ENCODE results near the gene RSRP1.
"Not testable (repeated sequence)": the region's sequence is repeated elsewhere in the genome, so short reads cannot be mapped to it uniquely, and the experiment has no call there.

The RSRP1 gene, protein sequence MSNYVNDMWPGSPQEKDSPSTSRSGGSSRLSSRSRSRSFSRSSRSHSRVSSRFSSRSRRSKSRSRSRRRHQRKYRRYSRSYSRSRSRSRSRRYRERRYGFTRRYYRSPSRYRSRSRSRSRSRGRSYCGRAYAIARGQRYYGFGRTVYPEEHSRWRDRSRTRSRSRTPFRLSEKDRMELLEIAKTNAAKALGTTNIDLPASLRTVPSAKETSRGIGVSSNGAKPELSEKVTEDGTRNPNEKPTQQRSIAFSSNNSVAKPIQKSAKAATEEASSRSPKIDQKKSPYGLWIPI

DNA sequence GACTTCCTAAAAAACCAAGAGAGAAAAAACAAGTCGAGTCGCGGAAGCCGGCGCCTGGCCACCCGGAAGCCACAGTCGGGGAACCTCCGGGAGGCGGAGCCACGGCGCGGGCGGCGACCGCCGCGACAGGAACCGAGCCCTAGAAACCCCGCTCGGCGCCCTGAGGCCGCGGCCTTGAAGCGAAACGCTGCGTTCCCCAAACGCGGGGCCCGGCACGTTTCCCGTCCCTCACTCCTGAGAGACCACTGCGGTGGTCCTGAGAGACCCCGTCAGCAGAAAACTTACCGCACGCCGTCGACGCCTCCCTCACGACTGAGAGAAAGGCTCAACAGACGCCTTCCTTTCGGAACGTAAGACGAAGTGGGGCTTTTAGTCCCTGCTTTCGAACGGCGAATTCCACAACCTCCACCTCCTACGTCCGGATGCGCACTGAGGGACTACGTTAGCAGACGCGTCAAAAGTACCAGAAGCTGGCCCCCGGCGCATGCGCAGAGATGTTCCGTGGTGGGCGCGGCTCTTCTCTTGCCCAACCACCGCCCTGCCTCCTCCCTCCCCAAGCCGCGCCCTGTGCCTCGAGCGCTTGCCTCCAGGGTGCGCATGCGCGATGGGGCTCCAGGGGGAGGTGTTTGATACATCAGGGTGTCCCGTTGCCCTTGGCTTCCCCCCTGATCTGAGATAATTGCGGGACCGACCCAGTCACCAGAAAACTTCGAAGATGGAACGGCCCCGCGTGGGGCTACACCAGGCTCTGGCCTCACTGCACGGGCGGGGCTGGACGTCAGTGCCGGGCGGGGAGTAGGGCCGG lies at the start of gene RSRP1:
TSS of gene RSRP1 (minus strand) at position 431 of the 805 bp plus-strand sequence. CDS start 491 bp downstream, outside the sequence.
- peak within 1 kb of the TSS; percentile 91 to 100 for H3K27ac Mint-ChIP-seq
- DNase-seq = peak; percentile 99 to 100
- peaks cover 58% of the 10 kb centered on the region for H3K4me1 Mint-ChIP-seq
- H3K4me3 Mint-ChIP-seq = peak within 1 kb of the TSS; percentile 87 to 97
- no peaks in the 10 kb centered on the region for H3K9me3 Mint-ChIP-seq
- peak; percentile 93 for ATAC-seq
- H3K27me3 Mint-ChIP-seq = no peaks in the 10 kb centered on the region

DNA sequence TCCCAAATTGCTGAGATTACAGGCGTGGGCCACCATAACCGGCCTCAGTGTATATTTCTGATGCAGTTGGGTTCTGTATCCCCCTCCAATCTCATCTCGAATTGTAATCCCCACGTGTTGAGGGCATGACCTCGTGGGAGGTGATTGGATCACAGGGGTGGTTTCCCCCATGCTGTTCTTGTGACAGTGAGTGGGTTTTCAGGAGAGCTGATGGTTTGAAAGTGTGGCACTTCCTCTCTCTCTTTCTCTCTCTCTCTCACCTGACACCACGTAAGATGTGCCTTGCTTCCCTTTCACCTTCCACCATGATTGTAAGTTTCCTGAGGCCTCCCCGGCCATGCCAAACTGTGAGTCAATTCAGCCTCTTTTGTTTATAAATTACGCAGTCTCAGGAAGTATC lies 49.2 kb upstream of the RSRP1 start:
- peak overlapping the region in 1 of 2 donors; percentile 27 for H3K27ac Mint-ChIP-seq
- not testable (repeated sequence) for H3K9me3 Mint-ChIP-seq, H3K27me3 Mint-ChIP-seq, ATAC-seq, H3K4me3 Mint-ChIP-seq, DNase-seq, H3K4me1 Mint-ChIP-seq

DNA sequence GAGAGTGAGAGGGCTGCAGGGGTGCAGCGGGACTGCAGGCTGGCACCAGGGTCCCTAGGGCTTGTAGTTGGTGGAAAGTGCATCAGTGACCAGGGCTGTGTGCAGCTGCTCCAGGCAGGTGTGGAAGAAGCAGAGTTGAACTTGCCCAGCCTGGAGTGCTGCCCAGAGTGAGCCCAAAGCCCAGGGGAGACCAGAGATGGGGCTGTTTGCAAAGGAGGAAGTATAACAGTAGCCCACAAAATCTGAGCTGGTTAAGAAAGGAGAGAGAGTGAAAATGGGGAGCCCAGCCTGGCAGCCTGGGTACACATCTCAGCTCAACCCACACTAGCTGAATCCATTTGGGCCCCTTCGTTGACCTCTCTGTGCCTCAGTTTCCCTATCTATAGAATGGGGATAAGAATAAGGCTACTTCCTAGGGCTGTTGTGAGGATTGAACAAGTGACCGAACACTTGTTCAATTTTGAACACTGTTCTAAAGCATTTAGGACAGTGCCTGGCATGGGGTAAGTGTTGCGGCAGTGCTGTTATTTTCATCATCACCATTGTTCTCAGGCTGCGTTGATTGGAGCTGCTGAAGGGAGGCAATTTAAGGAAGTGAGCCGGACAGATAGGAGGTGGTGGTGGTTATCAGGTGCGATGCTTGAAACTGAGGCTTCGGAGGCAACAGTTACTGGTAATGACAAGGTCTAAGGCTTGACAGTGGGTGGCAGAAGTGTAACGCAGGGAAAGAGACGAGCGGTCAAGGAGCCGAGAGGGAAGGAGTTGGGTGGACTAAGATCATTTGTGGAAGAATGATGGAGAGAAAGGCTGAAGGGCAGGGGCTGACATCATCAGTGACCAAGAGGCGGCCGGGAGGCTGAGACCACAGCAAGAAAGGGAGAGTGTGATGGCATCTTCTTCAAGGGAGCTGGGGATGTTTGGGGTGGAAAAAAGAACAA lies 47.9 kb upstream of the RSRP1 start:
- not testable (repeated sequence) for H3K4me3 Mint-ChIP-seq, DNase-seq, H3K27me3 Mint-ChIP-seq, H3K9me3 Mint-ChIP-seq, H3K27ac Mint-ChIP-seq, H3K4me1 Mint-ChIP-seq, ATAC-seq

DNA sequence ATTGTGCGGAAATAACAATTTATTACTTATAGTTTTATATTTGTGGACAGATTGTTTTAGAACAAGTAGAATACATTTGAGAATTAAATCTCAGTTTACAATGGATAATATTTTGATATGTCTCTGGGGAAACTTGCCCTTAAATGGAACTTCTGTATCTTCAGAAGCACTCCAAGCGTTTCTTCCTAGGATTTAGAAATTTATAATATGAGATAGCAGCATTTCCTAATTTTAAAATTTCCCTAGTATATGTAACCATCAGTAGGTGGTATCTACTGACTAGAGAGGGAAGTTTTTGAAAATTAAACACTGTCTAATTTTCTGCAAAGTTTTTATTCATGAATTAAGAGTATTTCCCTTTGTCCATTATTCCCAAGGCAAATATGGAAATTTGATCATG lies 46.2 kb upstream of the RSRP1 start:
- H3K27ac Mint-ChIP-seq = not testable (repeated sequence)

DNA sequence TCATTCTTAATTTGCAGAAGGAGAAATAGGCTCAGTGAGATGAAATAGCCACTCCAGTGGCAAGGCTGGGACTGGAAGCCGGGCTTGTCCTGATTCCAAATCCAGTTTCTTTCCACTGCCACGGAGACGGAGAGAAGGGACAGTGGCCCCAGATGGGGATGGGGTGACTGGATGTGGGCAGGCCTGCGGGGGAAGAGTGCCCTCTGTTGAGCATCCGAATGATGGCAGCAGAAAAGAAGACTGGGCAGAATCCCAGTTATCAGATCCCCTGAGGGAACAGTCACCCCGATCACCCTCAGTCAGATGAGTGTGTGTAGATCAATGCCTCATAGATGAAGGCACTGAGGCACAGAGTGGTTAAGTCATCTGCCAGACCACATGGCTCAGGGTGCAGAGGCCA lies 42.8 kb upstream of the RSRP1 start:
- H3K27me3 Mint-ChIP-seq, H3K4me1 Mint-ChIP-seq, H3K9me3 Mint-ChIP-seq, H3K4me3 Mint-ChIP-seq, H3K27ac Mint-ChIP-seq, DNase-seq: not testable (repeated sequence)
- peak; percentile 78 for ATAC-seq

More for the DNA sequence above, 46.2 kb upstream of the RSRP1 start:
- H3K4me1 Mint-ChIP-seq, ATAC-seq, DNase-seq, H3K9me3 Mint-ChIP-seq, H3K27me3 Mint-ChIP-seq, H3K4me3 Mint-ChIP-seq: not testable (repeated sequence)

DNA sequence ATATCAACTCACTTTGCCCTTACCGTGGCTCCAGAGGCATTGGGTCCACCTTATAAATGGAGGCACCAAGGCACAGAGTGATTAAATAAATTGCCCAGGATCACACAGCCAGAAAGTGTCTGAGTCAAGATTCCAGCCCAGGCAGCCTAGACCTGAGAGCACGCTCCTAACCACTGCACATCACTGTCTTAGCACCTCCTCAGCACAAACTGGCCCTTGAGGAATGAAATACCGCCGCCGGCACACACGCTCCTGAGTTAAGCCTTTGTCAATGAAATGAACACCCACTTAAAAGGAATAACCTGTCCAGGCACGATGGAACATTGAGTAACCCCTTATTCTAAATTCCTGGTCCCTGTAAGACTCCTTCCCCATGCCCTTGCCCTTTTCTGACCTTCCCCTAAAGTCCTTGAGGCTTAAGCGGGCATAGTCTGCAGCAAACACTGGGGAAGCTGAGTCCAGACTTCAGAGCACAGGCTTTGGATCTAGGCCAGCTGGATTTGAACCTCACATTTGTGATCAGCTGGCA lies 41.4 kb upstream of the RSRP1 start:
- H3K27ac Mint-ChIP-seq, ATAC-seq, H3K9me3 Mint-ChIP-seq, H3K27me3 Mint-ChIP-seq, H3K4me1 Mint-ChIP-seq, H3K4me3 Mint-ChIP-seq, DNase-seq: not testable (repeated sequence)

DNA sequence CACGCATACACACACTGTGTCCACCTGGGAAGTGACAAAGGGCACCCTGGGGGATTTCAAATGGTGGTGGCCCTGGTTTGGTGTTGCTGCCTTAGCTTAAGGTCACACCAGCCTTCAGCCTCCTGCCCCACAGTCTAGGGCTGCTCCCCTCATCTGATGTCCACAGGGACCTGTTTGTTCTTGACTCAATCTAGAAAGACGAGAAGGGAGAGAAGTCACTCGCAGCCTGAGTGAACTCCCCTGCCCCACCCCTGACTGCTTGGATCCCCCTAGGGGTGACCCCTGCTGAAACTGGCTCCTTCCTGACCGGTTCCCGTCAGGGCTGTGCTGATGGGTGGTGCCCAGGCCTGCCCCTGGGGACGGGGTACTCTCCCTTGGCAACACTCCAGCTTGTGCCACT lies 39.9 kb upstream of the RSRP1 start:
- not testable (repeated sequence) for H3K4me3 Mint-ChIP-seq, DNase-seq, H3K27ac Mint-ChIP-seq, H3K27me3 Mint-ChIP-seq, H3K9me3 Mint-ChIP-seq, ATAC-seq, H3K4me1 Mint-ChIP-seq

DNA sequence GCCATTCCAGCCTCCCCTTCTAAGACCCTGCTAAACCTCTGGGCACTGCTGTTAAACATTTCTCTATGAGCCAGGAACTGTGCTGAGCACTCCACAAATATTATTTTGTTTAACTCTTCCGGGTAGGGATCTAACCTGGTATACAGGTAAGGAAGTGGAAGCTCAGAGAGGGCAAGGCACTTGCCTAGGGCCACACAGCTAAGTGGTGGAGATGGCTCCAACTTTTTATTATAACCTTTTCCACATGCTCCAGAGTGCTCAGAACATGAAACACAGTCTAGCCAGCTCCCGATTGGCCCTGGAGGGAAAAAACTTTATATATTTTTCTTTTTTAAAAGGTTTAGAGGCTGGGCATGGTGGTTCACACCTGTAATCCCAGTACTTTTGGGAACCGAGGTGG lies 38.6 kb upstream of the RSRP1 start:
- not testable (repeated sequence) for H3K27me3 Mint-ChIP-seq, H3K4me3 Mint-ChIP-seq, ATAC-seq, DNase-seq, H3K27ac Mint-ChIP-seq, H3K4me1 Mint-ChIP-seq, H3K9me3 Mint-ChIP-seq

DNA sequence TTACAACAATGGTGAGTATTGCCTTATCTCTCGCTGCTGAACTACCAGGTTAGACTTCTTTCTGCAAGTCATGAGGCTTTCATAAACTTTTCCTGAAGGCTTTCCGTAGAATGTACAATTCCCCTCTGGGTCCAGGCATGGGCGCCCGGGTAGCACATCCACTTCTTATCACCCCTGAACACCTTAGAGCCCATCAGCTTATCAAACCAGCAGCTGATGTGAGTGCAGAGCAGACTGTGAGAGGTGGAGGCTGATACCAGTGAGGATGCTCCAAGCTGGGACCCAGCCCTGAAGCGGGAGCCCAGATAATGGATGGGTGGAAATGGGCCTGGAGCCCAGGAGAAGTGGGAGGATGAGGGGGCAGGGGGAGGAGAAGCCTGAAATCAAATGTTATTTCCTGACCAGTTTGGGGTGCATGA lies 32.4 kb upstream of the RSRP1 start:
- not testable (repeated sequence) for H3K27ac Mint-ChIP-seq, H3K27me3 Mint-ChIP-seq, H3K4me1 Mint-ChIP-seq, H3K4me3 Mint-ChIP-seq, H3K9me3 Mint-ChIP-seq, DNase-seq, ATAC-seq

DNA sequence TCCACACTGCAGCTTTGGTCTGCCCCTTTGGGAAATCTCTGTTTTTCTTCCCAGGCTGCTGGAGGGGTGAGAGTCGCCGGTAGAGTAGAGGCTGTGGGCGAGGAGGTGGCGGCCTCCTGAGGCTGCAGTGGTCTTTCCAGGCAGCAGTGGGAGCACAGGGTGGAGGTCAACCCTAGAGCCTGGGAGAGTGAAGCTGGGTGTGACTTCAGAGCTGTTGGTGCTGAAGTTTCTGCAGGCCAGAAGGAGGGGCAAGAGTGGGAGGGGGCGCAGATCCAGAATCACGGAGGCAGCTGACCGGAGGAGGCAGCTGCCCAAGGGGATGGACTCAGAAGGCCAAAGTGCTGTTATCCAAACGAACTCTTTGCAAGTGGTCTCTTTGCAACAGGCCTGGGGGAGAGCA lies 31.5 kb upstream of the RSRP1 start:
- H3K27ac Mint-ChIP-seq, H3K4me3 Mint-ChIP-seq: not testable (repeated sequence)

DNA sequence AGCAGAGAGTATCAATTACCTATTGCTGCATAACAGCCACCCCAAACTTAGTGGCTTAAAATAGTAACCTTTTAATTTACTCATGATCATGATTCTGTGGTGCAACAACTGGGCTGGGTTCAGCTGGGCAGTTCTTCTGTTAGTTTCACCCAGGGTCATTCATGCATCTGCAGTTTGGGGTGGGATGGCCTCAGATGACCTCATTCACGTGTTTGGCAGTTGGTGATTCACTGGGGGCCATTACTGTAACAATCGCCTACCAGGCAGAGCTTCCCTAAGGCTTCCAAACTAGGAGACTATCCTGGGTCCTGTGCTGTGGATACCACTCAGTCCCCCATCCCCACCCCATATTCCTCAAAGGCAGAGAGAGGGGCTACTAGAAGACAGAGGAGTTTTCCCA lies 31.1 kb upstream of the RSRP1 start:
- H3K27ac Mint-ChIP-seq, H3K4me1 Mint-ChIP-seq, H3K27me3 Mint-ChIP-seq, H3K9me3 Mint-ChIP-seq, H3K4me3 Mint-ChIP-seq, DNase-seq, ATAC-seq: not testable (repeated sequence)

More for the DNA sequence above, 31.5 kb upstream of the RSRP1 start:
- not testable (repeated sequence) for H3K27me3 Mint-ChIP-seq, ATAC-seq, DNase-seq, H3K9me3 Mint-ChIP-seq, H3K4me1 Mint-ChIP-seq

DNA sequence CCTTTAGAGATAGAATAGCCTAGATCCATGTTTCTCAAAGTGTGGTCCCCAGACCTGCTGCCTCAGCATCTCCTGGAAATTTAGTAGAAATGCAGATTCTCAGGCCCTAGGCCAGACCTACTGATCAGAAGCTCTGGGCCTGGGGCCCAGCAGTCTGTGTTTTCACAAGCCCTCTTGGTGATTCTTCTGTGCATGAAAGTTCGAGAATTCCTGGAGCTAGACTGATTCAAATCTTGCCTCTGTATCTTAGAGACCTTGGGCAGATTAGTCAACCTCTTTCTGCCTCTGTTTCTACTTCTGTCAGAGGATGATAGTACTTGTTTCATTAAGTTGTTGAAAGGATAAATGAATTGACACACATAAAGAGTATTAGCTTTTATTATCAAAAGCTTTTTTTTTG lies 30.0 kb upstream of the RSRP1 start:
- not testable (repeated sequence) for H3K4me3 Mint-ChIP-seq, ATAC-seq, H3K27ac Mint-ChIP-seq, DNase-seq, H3K9me3 Mint-ChIP-seq, H3K4me1 Mint-ChIP-seq, H3K27me3 Mint-ChIP-seq

DNA sequence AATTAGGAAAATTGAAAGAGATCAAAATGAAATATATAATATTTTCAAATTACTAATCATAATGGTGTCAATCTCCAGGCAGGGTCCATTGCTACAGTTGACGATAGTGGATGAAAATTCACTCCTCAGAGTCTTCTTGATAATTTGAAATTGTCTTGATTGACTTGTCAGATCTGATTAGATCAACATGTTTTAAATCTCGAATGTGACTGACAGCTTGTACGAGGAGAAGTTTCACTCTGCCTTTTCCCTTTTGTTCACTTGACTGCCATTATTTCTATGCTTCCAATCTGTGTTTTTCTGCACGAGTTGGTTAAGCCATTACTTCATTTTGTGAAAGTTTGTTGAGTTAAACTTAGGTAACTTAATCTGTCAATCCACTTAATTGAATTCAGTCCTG lies 28.4 kb upstream of the RSRP1 start:
- not testable (repeated sequence) for DNase-seq, H3K27me3 Mint-ChIP-seq, ATAC-seq, H3K9me3 Mint-ChIP-seq, H3K4me3 Mint-ChIP-seq, H3K27ac Mint-ChIP-seq, H3K4me1 Mint-ChIP-seq

DNA sequence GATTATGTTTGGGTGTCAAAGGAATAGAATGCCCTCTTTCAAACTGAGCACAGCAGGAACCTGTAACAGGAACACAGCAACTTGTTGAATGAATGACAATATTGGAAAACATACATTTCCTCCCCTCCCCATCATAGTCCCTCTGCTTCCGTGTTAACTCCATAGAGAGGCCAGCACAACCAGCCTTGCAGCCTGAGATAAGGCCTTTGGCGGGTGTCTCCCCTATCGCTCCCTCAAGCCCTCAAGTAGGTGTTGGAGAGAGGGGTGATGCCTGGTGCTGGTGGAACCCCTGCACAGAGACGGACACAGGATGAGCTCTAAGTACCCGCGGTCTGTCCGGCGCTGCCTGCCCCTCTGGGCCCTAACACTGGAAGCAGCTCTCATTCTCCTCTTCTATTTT lies 25.0 kb upstream of the RSRP1 start, which contains the start of gene RHD:
TSS of gene RHD (plus strand) at position 272 of the 400 bp plus-strand sequence. CDS start at position 311, 39 bp downstream.
- ATAC-seq, H3K9me3 Mint-ChIP-seq, H3K27ac Mint-ChIP-seq, H3K4me1 Mint-ChIP-seq, DNase-seq, H3K4me3 Mint-ChIP-seq, H3K27me3 Mint-ChIP-seq: not testable (repeated sequence)

DNA sequence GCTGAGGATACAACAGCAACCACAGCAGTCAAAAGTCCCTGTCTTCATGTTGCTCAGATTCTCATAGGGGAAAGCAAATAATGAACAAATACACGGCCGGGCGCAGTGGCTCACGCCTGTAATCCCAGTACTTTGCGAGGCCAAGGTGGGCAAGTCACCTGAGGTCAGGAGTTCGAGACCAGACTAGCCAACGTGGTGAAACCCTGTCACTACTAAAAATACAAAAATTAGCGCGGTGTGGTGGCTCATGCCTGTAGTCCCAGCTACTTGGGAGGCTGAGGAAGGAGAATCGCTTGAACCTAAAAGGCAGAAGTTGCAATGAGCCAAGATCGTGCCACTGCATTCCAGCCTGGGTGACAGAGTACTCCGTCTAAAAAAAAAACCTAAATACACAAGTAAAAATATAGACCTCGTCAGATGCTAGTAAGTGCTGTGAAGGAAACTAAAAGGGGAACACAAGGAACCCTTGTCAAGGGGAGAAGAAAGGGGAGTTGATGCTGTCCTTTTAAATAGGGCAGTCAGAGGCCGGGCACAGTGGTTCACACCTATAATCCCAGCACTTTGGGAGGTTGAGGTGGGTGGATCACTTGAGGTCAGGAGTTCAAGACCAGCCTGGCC lies 21.0 kb upstream of the RSRP1 start:
- Mint-ChIP-seq H3K4me1 (peaks cover 14% of the 10 kb centered on the region), H3K4me3 (peak overlapping the region; percentile 74 to 82), H3K27ac (peak overlapping the region; percentile 78 to 86)
- not testable (repeated sequence) for ATAC-seq, H3K27me3 Mint-ChIP-seq, H3K9me3 Mint-ChIP-seq, DNase-seq

All from stimulated activated naive CD8-positive, alpha-beta T cell treated with anti-CD3 and anti-CD28 coated beads, Interleukin-15, amount 100 ng/mL, for 72 hours (primary cell).